Neuronal stem cell (in vitro differentiated cells): ENCODE data around the gene ALLC.
"Not testable (repeated sequence)": the region's sequence is repeated elsewhere in the genome, so short reads cannot be mapped to it uniquely, and the experiment has no call there.

ENCODE experiments used
- DNase-seq: peaks from one replicate; pipeline ENCODE4 v3.0.0-alpha.2; 2013; ENCODE audit warnings: low spot score
- H2AFZ ChIP-seq: one replicate; pipeline ENCODE4 v1.6.1; 2013; ENCODE audit warnings: mild to moderate bottlenecking, low read length, inconsistent platforms
- H2AK5ac ChIP-seq: 2 replicates; pipeline ENCODE4 v1.6.1; 2013; ENCODE audit warnings: low read depth, mild to moderate bottlenecking, inconsistent platforms, low read length, moderate library complexity, mixed read lengths
- H2BK120ac ChIP-seq: 2 replicates; pipeline ENCODE4 v1.6.1; 2013; ENCODE audit warnings: low read depth, mild to moderate bottlenecking, inconsistent platforms, low read length, moderate library complexity, mixed read lengths
- H2BK12ac ChIP-seq: one replicate; pipeline ENCODE4 v1.6.1; 2013; ENCODE audit warnings: low read length, inconsistent platforms
- H2BK15ac ChIP-seq: 2 replicates; pipeline ENCODE4 v1.6.1; 2013; ENCODE audit warnings: mild to moderate bottlenecking, low read length, inconsistent platforms, mixed read lengths
- H2BK5ac ChIP-seq: one replicate; pipeline ENCODE4 v1.6.1; 2013; ENCODE audit warnings: inconsistent platforms, mild to moderate bottlenecking, low read length, moderate library complexity
- H3K14ac ChIP-seq: one replicate; pipeline ENCODE4 v1.6.1; 2013; ENCODE audit warnings: low read length, inconsistent platforms
- H3K18ac ChIP-seq: 2 replicates; pipeline ENCODE4 v1.6.1; 2013; ENCODE audit warnings: low read length, inconsistent platforms
- H3K23ac ChIP-seq: 2 replicates; pipeline ENCODE4 v1.6.1; 2013; ENCODE audit warnings: low read depth, mild to moderate bottlenecking, mixed read lengths, low read length, inconsistent platforms; ENCODE audit not compliant: poor library complexity
- H3K27ac ChIP-seq: replicated peaks from 3 replicates; pipeline ENCODE4 v1.5.1; 2013; ENCODE audit warnings: low read length, inconsistent platforms
- H3K27me3 ChIP-seq, 3 experiments: 2 replicates each; pipeline ENCODE4 v1.6.1; 2013; ENCODE audit warnings: low read length in 3 of 3, mild to moderate bottlenecking in 2 of 3, inconsistent platforms in 1 of 3, low read depth in 1 of 3, mixed read lengths in 1 of 3, moderate library complexity in 1 of 3; ENCODE audit not compliant: control insufficient read depth in 3 of 3, insufficient read depth in 3 of 3
- H3K36me3 ChIP-seq, 2 donors: replicated peaks in 1 of 2; 2 replicates each; pipeline ENCODE4 v1.6.1; 2013; ENCODE audit warnings: low read length in 2 of 2; ENCODE audit not compliant: control insufficient read depth in 2 of 2, insufficient read depth in 2 of 2
- H3K4ac ChIP-seq: 2 replicates; pipeline ENCODE4 v1.6.1; 2013; ENCODE audit warnings: inconsistent platforms, mild to moderate bottlenecking, low read length, moderate library complexity
- H3K4me1 ChIP-seq, 2 donors: 1 replicate in 1 of 2; 2 replicates in 1 of 2; pipeline ENCODE4 v1.6.1; 2013; ENCODE audit warnings: low read length in 2 of 2, low read depth in 1 of 2; ENCODE audit not compliant: control insufficient read depth in 2 of 2, insufficient read depth in 1 of 2
- H3K4me2 ChIP-seq: one replicate; pipeline ENCODE4 v1.6.1; 2013; ENCODE audit warnings: mild to moderate bottlenecking, low read length, inconsistent platforms; ENCODE audit not compliant: insufficient read depth, poor library complexity, severe bottlenecking
- H3K4me3 ChIP-seq, 2 donors: 2 replicates each; pipeline ENCODE4 v1.5.1; 2013; ENCODE audit warnings: low read length in 2 of 2, mild to moderate bottlenecking in 2 of 2, inconsistent platforms in 1 of 2, moderate library complexity in 1 of 2
- H3K79me1 ChIP-seq: one replicate; pipeline ENCODE4 v1.6.1; 2013; ENCODE audit warnings: low read depth, mild to moderate bottlenecking, inconsistent platforms, low read length, moderate library complexity
- H3K9ac ChIP-seq: one replicate; pipeline ENCODE4 v1.6.1; 2013; ENCODE audit warnings: mild to moderate bottlenecking, low read depth, low read length, inconsistent platforms; ENCODE audit not compliant: poor library complexity
- H3K9me3 ChIP-seq, 2 donors: replicated peaks in 1 of 2; 2 replicates each; pipeline versions ENCODE3 to v1.6.1; 2013; ENCODE audit warnings: low read length in 2 of 2, mild to moderate bottlenecking in 2 of 2, inconsistent platforms in 1 of 2, low read depth in 1 of 2, mixed read lengths in 1 of 2, moderate library complexity in 1 of 2; ENCODE audit not compliant: control insufficient read depth in 2 of 2, insufficient read depth in 1 of 2
- H4K8ac ChIP-seq: one replicate; pipeline ENCODE4 v1.6.1; 2013; ENCODE audit warnings: low read depth, mild to moderate bottlenecking, inconsistent platforms, low read length, moderate library complexity
- H4K91ac ChIP-seq: one replicate; pipeline ENCODE4 v1.6.1; 2013; ENCODE audit warnings: low read length, low read depth, mild to moderate bottlenecking, inconsistent platforms; ENCODE audit not compliant: poor library complexity
- WGBS, 2 donors: extraction: QIAGEN DNeasy Blood & Tissue Kit; methylation state at CpG; one replicate each; pipeline ENCODE4 v1.1.7; 2013; ENCODE audit warnings: missing lambda C conversion rate in 2 of 2, mixed read lengths in 1 of 2; ENCODE audit not compliant: insufficient read length in 2 of 2, insufficient replicate concordance in 1 of 2; ENCODE audit errors: extremely low coverage in 2 of 2; 5-methylcytosine and 5-hydroxymethylcytosine counted together

ALLC gene

GRCh38 chr2:3656762-3657721 lies 958 bp upstream of the ALLC start:
- Histone ChIP-seq H3K27me3 (no peaks in the 10 kb centered on the region), H3K4me1 (peaks cover 11 to 34% of the 10 kb centered on the region in 2 donors), H2BK5ac (no peak overlapping the region), H3K18ac (peak overlapping the region; percentile 80), H3K4ac (no peak overlapping the region), H3K27ac (no peak overlapping the region), H2BK12ac (peak overlapping the region; percentile 59), H3K23ac (no peak overlapping the region), H2BK120ac (no peak overlapping the region), H2AFZ (peak overlapping the region; percentile 72), H3K14ac (no peak overlapping the region), H4K91ac (no peak overlapping the region), H3K79me1 (no peaks in the 10 kb centered on the region), H4K8ac (no peak overlapping the region), H2AK5ac (no peak overlapping the region), H3K9me3 (peaks cover 0 to 17% of the 10 kb centered on the region in 2 donors), H3K4me2 (no peak overlapping the region), H3K4me3 (no peak overlapping the region), H2BK15ac (peak overlapping the region; percentile 0), H3K36me3 (no peaks in the 10 kb centered on the region), H3K9ac (peak overlapping the region; percentile 33)
- WGBS, 2 donors = no CpG with 5 or more reads among the region's 36 CpGs
- DNase-seq = no peak

- H2AFZ ChIP-seq = peak overlapping the region; percentile 78
- H3K79me1 ChIP-seq = no peaks in the 10 kb centered on the region
- H2BK12ac ChIP-seq = peak overlapping the region; percentile 77
- no peak overlapping the region for H3K23ac ChIP-seq
- H2AK5ac ChIP-seq = no peak overlapping the region
- no CpG with 5 or more reads among the region's 26 CpGs for WGBS, 2 donors
- no peak overlapping the region for H4K91ac ChIP-seq
- H3K4me2 ChIP-seq = no peak overlapping the region
- DNase-seq = no peak
- H3K4me3 ChIP-seq = no peak overlapping the region
- no peak overlapping the region for H3K4ac ChIP-seq
- H3K18ac ChIP-seq = peak overlapping the region; percentile 65
- H3K36me3 ChIP-seq = no peaks in the 10 kb centered on the region
- H3K9me3 ChIP-seq = no peaks in the 10 kb centered on the region
- H4K8ac ChIP-seq = no peak overlapping the region
- no peak overlapping the region for H3K9ac ChIP-seq
- peaks cover 4 to 20% of the 10 kb centered on the region in 2 donors for H3K4me1 ChIP-seq
- no peak overlapping the region for H2BK5ac ChIP-seq
- no peak overlapping the region for H3K14ac ChIP-seq
- H2BK15ac ChIP-seq = peak overlapping the region; percentile 6
- no peak overlapping the region for H3K27ac ChIP-seq
- no peak overlapping the region for H2BK120ac ChIP-seq
- no peaks in the 10 kb centered on the region for H3K27me3 ChIP-seq
Observed at GRCh38 chr2:3659447-3660432, 1.7 kb downstream of the ALLC start.

- H3K36me3 ChIP-seq, H2BK5ac ChIP-seq, H3K27ac ChIP-seq, DNase-seq, H2BK15ac ChIP-seq, H3K4me3 ChIP-seq, H4K8ac ChIP-seq, H2BK120ac ChIP-seq, H3K27me3 ChIP-seq, H3K14ac ChIP-seq, H2AFZ ChIP-seq, H2BK12ac ChIP-seq, H3K79me1 ChIP-seq, H3K4ac ChIP-seq, H3K23ac ChIP-seq, H3K18ac ChIP-seq, H4K91ac ChIP-seq, H2AK5ac ChIP-seq, H3K9me3 ChIP-seq, H3K4me2 ChIP-seq: not testable (repeated sequence)
- peak overlapping the region; percentile 18 for H3K9ac ChIP-seq
- H3K4me1 ChIP-seq = peaks cover 4 to 17% of the 10 kb centered on the region in 2 donors
- no CpG with 5 or more reads among the region's 7 CpGs for WGBS, 2 donors
Observed at GRCh38 chr2:3660640-3661039, 2.6 kb downstream of the ALLC start.
